ENCODE results near the gene DOLPP1.

The DOLPP1 gene

DNA sequence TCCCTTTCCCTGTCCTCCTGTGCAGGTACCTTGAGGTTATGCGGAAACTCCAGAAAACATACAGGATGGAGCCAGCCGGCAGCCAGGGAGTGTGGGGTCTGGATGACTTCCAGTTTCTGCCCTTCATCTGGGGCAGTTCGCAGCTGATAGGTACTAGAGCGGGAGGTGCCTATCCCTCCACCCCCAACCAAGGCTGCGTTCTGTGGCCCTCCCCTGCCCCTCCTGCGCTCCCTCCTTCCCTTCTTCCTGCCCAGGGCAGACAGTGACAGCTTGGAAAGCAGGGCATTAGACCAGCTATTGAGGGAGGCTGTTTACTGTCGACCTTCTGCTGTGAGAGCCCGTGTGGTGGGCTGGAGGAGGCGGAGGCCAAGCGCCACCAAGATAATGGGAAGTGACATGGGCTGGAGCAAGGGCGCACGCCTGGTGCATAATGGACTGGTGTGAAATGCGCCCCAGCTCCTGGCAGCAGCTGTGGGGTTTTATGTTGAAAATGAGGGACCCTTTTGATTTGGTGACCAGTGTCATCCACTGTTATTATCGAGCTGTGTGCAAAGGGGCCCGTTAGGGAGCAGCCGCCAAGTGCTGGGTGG is 55.6 kb downstream of the DOLPP1 start:
- H3K4me1 ChIP-seq (ENCODE audit: low read depth, poor library complexity, severe bottlenecking), result peaks cover 22% of the 10 kb centered on the region
- no peak overlapping the region for H2AFZ ChIP-seq (ENCODE audit: low read depth)
- no peaks in the 10 kb centered on the region for H4K20me1 ChIP-seq (ENCODE audit: insufficient read depth)
- no peak overlapping the region for H3K4me2 ChIP-seq
- no peak overlapping the region for H3K4me3 ChIP-seq (IDR thresholded peaks at IDR 0.05; ENCODE audit: insufficient read depth, low read depth, low read length)
- no peaks in the 10 kb centered on the region for H3K27me3 ChIP-seq (ENCODE audit: insufficient read depth, low read depth)
- TF ChIP-seq, protein P1, sequence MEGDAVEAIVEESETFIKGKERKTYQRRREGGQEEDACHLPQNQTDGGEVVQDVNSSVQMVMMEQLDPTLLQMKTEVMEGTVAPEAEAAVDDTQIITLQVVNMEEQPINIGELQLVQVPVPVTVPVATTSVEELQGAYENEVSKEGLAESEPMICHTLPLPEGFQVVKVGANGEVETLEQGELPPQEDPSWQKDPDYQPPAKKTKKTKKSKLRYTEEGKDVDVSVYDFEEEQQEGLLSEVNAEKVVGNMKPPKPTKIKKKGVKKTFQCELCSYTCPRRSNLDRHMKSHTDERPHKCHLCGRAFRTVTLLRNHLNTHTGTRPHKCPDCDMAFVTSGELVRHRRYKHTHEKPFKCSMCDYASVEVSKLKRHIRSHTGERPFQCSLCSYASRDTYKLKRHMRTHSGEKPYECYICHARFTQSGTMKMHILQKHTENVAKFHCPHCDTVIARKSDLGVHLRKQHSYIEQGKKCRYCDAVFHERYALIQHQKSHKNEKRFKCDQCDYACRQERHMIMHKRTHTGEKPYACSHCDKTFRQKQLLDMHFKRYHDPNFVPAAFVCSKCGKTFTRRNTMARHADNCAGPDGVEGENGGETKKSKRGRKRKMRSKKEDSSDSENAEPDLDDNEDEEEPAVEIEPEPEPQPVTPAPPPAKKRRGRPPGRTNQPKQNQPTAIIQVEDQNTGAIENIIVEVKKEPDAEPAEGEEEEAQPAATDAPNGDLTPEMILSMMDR (conservative IDR thresholded peaks at IDR 0.05; ENCODE audit: low read depth, low read length), result no peak
- no peak overlapping the region for H3K27ac ChIP-seq
- H3K79me2 ChIP-seq (ENCODE audit: insufficient read depth, low read depth), result peaks cover 13% of the 10 kb centered on the region; the same call in 1 of the 2 replicates
- H3K9ac ChIP-seq, result no peak overlapping the region
- H3K36me3 ChIP-seq (ENCODE audit: insufficient read depth), result no peaks in the 10 kb centered on the region

DNA sequence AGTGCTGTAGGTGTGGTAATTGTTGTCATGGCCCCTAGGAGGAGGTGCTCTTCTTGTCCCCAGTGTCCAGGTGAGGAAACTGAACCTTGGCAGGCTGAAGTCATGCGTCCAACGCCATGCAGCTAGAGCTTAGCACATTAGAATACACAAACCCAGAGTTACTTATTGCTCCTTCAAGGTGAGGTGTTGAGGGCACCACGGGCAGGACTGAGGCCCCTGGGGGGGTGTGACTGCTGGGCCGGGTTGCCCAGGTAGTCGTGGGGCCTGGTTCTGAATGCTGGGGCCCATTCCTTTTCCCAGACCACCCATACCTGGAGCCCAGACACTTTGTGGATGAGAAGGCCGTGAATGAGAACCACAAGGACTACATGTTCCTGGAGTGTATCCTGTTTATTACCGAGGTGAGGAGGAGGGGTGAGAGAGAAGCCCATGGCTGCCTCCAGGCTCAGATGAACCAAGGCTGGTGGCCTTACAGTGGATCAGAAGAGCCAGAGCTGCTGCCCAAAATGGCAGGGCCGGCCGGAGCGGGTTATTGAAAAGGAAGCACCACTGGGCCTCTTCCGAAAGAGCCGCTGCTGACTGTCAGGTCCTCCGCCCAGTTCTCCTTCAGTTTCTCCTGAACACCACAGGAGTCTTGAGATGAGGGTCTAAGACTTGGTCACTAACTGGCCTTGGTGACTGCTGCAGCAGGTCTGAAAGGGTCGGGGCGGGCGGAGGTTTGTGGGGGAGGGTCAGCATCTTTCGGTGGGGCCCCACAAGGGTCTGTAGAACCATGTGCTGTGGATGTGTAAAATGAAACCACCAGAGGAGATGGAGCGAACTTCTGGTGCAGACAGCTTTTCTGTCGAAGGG is 56.6 kb downstream of the DOLPP1 start:
- Histone ChIP-seq H3K4me3 (IDR thresholded peaks at IDR 0.05; ENCODE audit: insufficient read depth, low read depth, low read length) (no peak overlapping the region), H3K79me2 (ENCODE audit: insufficient read depth, low read depth) (peaks cover 13% of the 10 kb centered on the region; the same call in 1 of the 2 replicates), H3K4me1 (ENCODE audit: low read depth, poor library complexity, severe bottlenecking) (peaks cover 25% of the 10 kb centered on the region), H3K27ac (no peak overlapping the region), H3K9ac (no peak overlapping the region), H3K27me3 (ENCODE audit: insufficient read depth, low read depth) (no peaks in the 10 kb centered on the region), H3K36me3 (ENCODE audit: insufficient read depth) (no peaks in the 10 kb centered on the region), H3K4me2 (no peak overlapping the region), H4K20me1 (ENCODE audit: insufficient read depth) (no peaks in the 10 kb centered on the region), H2AFZ (ENCODE audit: low read depth) (no peak overlapping the region)
- TF ChIP-seq, protein P1 (conservative IDR thresholded peaks at IDR 0.05; ENCODE audit: low read depth, low read length), result no peak

DNA sequence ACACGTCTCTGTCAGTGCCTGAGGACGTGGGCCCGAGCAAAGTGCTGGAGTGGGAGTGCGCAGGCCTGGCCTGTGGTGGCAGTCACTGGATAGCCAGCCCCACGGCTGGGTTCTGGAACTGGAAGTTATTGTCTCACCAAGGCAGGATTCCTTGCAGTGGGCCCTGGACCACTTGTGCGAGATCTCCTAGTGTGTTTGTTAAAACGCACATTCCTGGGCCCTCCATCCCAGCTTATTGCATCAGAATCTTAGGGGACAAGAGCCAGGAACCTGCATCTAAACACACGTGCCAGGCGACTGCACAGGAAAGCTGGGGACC is 57.2 kb downstream of the DOLPP1 start:
- Histone ChIP-seq H3K27me3 (ENCODE audit: insufficient read depth, low read depth) (no peaks in the 10 kb centered on the region), H3K79me2 (ENCODE audit: insufficient read depth, low read depth) (peaks cover 13% of the 10 kb centered on the region; the same call in 1 of the 2 replicates), H3K4me2 (no peak overlapping the region), H3K4me3 (IDR thresholded peaks at IDR 0.05; ENCODE audit: insufficient read depth, low read depth, low read length) (no peak overlapping the region), H2AFZ (ENCODE audit: low read depth) (no peak overlapping the region), H3K27ac (no peak overlapping the region), H3K9ac (no peak overlapping the region), H4K20me1 (ENCODE audit: insufficient read depth) (no peaks in the 10 kb centered on the region), H3K4me1 (ENCODE audit: low read depth, poor library complexity, severe bottlenecking) (peaks cover 31% of the 10 kb centered on the region), H3K36me3 (ENCODE audit: insufficient read depth) (no peaks in the 10 kb centered on the region)
- TF ChIP-seq, protein P1 (conservative IDR thresholded peaks at IDR 0.05; ENCODE audit: low read depth, low read length), result no peak

DNA sequence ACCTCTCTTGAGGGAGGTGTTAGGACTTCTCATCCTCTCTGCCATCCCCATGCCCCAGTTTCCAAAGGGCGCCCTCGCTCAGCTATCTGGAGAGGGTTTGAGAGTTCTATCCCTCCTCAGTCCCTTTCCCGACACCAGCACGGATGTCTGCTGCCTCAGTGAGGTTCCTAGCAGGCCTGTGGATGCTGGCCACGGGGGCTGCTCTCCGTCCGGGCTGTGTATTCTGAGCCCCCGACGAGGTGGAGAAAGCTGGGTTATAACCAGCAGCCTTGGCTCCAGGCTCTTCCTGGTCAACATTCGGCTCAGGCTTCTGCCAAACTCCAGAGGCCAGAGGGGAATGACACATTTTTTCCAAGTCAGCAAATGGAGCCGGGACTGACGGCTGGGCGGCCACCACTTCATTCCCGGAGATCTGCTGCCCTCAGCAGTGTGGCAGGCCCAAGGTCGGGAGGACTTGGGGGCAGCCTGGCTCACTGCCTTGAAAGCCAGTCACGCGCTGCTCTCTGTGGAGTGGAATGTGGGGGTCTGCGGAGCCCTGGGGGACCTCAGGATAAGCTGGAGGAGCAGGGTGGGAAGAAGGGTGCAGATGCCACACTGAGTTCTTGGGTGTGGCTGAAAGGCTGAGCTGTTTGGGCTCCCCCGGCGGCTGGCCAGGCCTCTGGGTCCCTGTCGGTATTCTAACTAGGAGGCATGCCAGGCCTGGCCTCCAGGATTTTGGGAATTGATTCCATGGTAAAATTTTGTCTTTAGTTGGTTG is 57.7 kb downstream of the DOLPP1 start:
- H2AFZ ChIP-seq (ENCODE audit: low read depth), result no peak overlapping the region
- H3K9ac ChIP-seq, result no peak overlapping the region; the same call in 1 of the 2 replicates
- no peaks in the 10 kb centered on the region for H3K27me3 ChIP-seq (ENCODE audit: insufficient read depth, low read depth)
- TF ChIP-seq, protein P1 (conservative IDR thresholded peaks at IDR 0.05; ENCODE audit: low read depth, low read length), result no peak
- no peak overlapping the region for H3K4me3 ChIP-seq (IDR thresholded peaks at IDR 0.05; ENCODE audit: insufficient read depth, low read depth, low read length)
- peaks cover 13% of the 10 kb centered on the region; the same call in 1 of the 2 replicates for H3K79me2 ChIP-seq (ENCODE audit: insufficient read depth, low read depth)
- no peak overlapping the region; the same call in 1 of the 2 replicates for H3K27ac ChIP-seq
- H3K4me2 ChIP-seq, result no peak overlapping the region; the same call in 1 of the 2 replicates
- peaks cover 35% of the 10 kb centered on the region for H3K4me1 ChIP-seq (ENCODE audit: low read depth, poor library complexity, severe bottlenecking)
- no peaks in the 10 kb centered on the region for H3K36me3 ChIP-seq (ENCODE audit: insufficient read depth)
- no peaks in the 10 kb centered on the region for H4K20me1 ChIP-seq (ENCODE audit: insufficient read depth)

Measured in KMS-11 (cell line).